Breast epithelium (tissue), 4 donors: ENCODE measurements around the gene CAMK2D. TPM values are rescaled to one million over a fixed set of nuclear protein-coding genes. Genes with fewer than 3 reads are reported as not detected.

Experiments
- DNase-seq, 2 donors: peaks; one replicate each; pipeline ENCODE4 v3.0.0-alpha.2; 2019; ENCODE audit warnings: low spot score in 2 of 2
- H3K27ac ChIP-seq, 2 donors: fragments of 200-600 bp; sonication (generic) in 1 of 2; one replicate each; pipeline ENCODE4 v1.5.1; 2016 to 2019; ENCODE audit warnings: mild to moderate bottlenecking in 1 of 2
- H3K27me3 ChIP-seq, 2 donors: fragments of 200-600 bp; sonication (generic) in 1 of 2; one replicate each; pipeline versions ENCODE4 v1.5.1 to v1.6.0; 2017 to 2019; ENCODE audit warnings: control low read depth in 1 of 2, mild to moderate bottlenecking in 1 of 2
- H3K36me3 ChIP-seq: fragments of 200-600 bp; one replicate; pipeline ENCODE4 v1.5.1; 2019
- H3K4me1 ChIP-seq, 2 donors: fragments of 200-600 bp; sonication (generic); one replicate each; pipeline ENCODE4 v1.5.1; 2016 to 2019; ENCODE audit warnings: control low read depth in 1 of 2
- H3K4me3 ChIP-seq, 3 donors: fragments of 200-600 bp; sonication (generic); 1 replicate in 2 of 3; 2 replicates in 1 of 3; pipeline ENCODE4 v1.5.1; 2016 to 2019; ENCODE audit warnings: mild to moderate bottlenecking in 3 of 3, moderate library complexity in 2 of 3
- H3K9me3 ChIP-seq, 2 donors: fragments of 200-600 bp; sonication (generic) in 1 of 2; one replicate each; pipeline ENCODE4 v1.5.1; 2016 to 2019; ENCODE audit warnings: control low read depth in 1 of 2
- POLR2A ChIP-seq: fragments of 450-650 bp; IDR thresholded peaks from one replicate; pipeline ENCODE4 v1.6.1; 2016; ENCODE audit warnings: antibody characterized with exemption, mild to moderate bottlenecking, moderate library complexity
- POLR2AphosphoS5 ChIP-seq, 3 donors: sonication (generic); formaldehyde crosslinking; IDR thresholded peaks; one replicate each; pipeline ENCODE4 v1.6.1; 2017; ENCODE audit warnings: antibody characterized with exemption in 3 of 3
- intact Hi-C: fragments of 100-400 bp; cut with DNase I; formaldehyde crosslinking; loops from one replicate; pipeline ENCODE4 v1.15.1; 2023; ENCODE audit warnings: low total_unique reads
- total RNA-seq, 3 donors: library from RNA; depleted of rRNA; stranded (reverse); fragments of >200 nt; gene quantifications; one replicate each; pipeline ENCODE4 v1.1.0, GENCODE V29; 2016
- TF ChIP-seq, protein P1 (sequence below), 3 donors: fragments of 450-650 bp; IDR thresholded peaks; one replicate each; pipeline ENCODE4 v1.5.1; 2016 to 2017; ENCODE audit warnings: antibody characterized with exemption in 3 of 3, mild to moderate bottlenecking in 3 of 3, moderate library complexity in 3 of 3

The CAMK2D gene
- total RNA-seq, 3 donors from 2014 or later, result 47.7 to 62.1 (median 57.7) TPM

GRCh38 chr4:113637823-113638561, 123.5 kb downstream of the CAMK2D start:
- Histone ChIP-seq H3K4me3 (no peak overlapping the region), H3K4me1 (peaks cover 0 to 4% of the 10 kb centered on the region in 2 donors), H3K9me3 (no peaks in the 10 kb centered on the region), H3K27ac (peak overlapping the region in 1 of 2 donors; percentile 29), H3K36me3 (no peaks in the 10 kb centered on the region), H3K27me3 (no peaks in the 10 kb centered on the region)
- DNase-seq, result no peak
- intact Hi-C loops, result no loop called here
- no peak for TF ChIP-seq POLR2AphosphoS5 (IDR thresholded peaks at IDR 0.05)
- no peak for TF ChIP-seq POLR2A
- TF ChIP-seq, protein P1, sequence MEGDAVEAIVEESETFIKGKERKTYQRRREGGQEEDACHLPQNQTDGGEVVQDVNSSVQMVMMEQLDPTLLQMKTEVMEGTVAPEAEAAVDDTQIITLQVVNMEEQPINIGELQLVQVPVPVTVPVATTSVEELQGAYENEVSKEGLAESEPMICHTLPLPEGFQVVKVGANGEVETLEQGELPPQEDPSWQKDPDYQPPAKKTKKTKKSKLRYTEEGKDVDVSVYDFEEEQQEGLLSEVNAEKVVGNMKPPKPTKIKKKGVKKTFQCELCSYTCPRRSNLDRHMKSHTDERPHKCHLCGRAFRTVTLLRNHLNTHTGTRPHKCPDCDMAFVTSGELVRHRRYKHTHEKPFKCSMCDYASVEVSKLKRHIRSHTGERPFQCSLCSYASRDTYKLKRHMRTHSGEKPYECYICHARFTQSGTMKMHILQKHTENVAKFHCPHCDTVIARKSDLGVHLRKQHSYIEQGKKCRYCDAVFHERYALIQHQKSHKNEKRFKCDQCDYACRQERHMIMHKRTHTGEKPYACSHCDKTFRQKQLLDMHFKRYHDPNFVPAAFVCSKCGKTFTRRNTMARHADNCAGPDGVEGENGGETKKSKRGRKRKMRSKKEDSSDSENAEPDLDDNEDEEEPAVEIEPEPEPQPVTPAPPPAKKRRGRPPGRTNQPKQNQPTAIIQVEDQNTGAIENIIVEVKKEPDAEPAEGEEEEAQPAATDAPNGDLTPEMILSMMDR (IDR thresholded peaks at IDR 0.05), result no peak

GRCh38 chr4:113637363-113637762, 124.2 kb downstream of the CAMK2D start:
- peak overlapping the region in 1 of 2 donors; percentile 29 for H3K27ac ChIP-seq
- peaks cover 0 to 4% of the 10 kb centered on the region in 2 donors for H3K4me1 ChIP-seq
- H3K4me3 ChIP-seq, result no peak overlapping the region
- H3K9me3 ChIP-seq, result no peaks in the 10 kb centered on the region
- no peaks in the 10 kb centered on the region for H3K27me3 ChIP-seq
- TF ChIP-seq, protein P1 (IDR thresholded peaks at IDR 0.05), result no peak
- TF ChIP-seq POLR2A, result no peak
- TF ChIP-seq POLR2AphosphoS5 (IDR thresholded peaks at IDR 0.05), result no peak
- DNase-seq, result no peak
- no peaks in the 10 kb centered on the region for H3K36me3 ChIP-seq
- intact Hi-C loops, result no loop called here

DNA sequence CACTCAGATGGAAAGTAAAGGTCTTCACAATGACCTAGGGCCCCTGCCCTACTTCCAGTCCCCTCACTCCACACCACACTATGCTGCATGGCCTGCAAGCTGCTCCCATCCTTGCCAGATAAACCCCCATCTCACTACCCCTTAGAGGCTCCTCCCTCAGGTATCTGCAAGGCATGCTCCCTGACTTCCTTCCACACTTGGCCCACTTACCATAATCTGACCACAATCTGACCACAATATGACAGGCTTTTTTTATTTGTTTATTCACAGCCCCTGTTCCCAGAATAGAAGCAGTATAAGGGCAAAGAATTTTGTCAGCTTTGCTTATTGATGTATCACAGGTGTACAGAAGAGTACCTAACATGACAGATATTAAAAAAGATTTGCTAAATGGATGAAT, 124.7 kb downstream of the CAMK2D start:
- no peaks in the 10 kb centered on the region for H3K9me3 ChIP-seq
- H3K27me3 ChIP-seq, result no peaks in the 10 kb centered on the region
- no peaks in the 10 kb centered on the region for H3K36me3 ChIP-seq
- intact Hi-C loops, result no loop called here
- peak overlapping the region; percentile 4 to 34 for H3K27ac ChIP-seq
- no peak for DNase-seq
- H3K4me3 ChIP-seq, result no peak overlapping the region
- TF ChIP-seq, protein P1 (IDR thresholded peaks at IDR 0.05), result no peak
- TF ChIP-seq POLR2A, result no peak
- no peak for TF ChIP-seq POLR2AphosphoS5 (IDR thresholded peaks at IDR 0.05)
- H3K4me1 ChIP-seq, result peaks cover 0 to 4% of the 10 kb centered on the region in 2 donors

DNA sequence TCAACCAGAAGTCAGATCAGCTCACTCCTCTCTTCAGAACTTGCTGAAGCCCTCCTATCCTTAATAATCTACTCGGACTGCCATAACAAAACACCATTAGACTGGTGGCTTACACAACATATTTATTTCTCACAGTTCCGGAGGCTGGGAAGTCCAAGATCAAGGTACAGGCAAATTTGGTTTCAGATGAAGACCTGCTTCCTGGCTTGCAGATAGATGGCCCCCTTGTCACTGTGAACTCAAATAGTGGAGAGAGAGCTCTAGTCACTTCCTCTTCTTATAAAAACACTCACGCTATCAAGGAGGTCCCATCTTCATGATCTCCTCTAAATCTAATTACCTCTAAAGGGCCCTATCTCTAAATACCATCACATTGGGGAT, 125.1 kb downstream of the CAMK2D start:
- Histone ChIP-seq H3K27me3 (no peaks in the 10 kb centered on the region), H3K4me1 (peaks cover 0 to 4% of the 10 kb centered on the region in 2 donors), H3K9me3 (no peaks in the 10 kb centered on the region), H3K27ac (peak overlapping the region; percentile 4 to 34), H3K4me3 (no peak overlapping the region), H3K36me3 (no peaks in the 10 kb centered on the region)
- DNase-seq, result no peak
- intact Hi-C loops, result no loop called here
- TF ChIP-seq POLR2AphosphoS5 (IDR thresholded peaks at IDR 0.05), result no peak
- TF ChIP-seq POLR2A, result no peak
- TF ChIP-seq, protein P1 (IDR thresholded peaks at IDR 0.05), result no peak

GRCh38 chr4:113635739-113636437, 125.7 kb downstream of the CAMK2D start:
- H3K9me3 ChIP-seq, result no peaks in the 10 kb centered on the region
- no peaks in the 10 kb centered on the region for H3K36me3 ChIP-seq
- peak overlapping the region in 1 of 2 donors; percentile 4 for H3K27ac ChIP-seq
- H3K4me3 ChIP-seq, result no peak overlapping the region
- H3K27me3 ChIP-seq, result no peaks in the 10 kb centered on the region
- H3K4me1 ChIP-seq, result peaks cover 0 to 4% of the 10 kb centered on the region in 2 donors
- no peak for TF ChIP-seq POLR2AphosphoS5 (IDR thresholded peaks at IDR 0.05)
- TF ChIP-seq POLR2A, result no peak
- TF ChIP-seq, protein P1 (IDR thresholded peaks at IDR 0.05), result no peak
- intact Hi-C loops, result no loop called here
- DNase-seq, result no peak
